Measurements from ENCODE around the gene PGLYRP3.

The PGLYRP3 gene

DNA sequence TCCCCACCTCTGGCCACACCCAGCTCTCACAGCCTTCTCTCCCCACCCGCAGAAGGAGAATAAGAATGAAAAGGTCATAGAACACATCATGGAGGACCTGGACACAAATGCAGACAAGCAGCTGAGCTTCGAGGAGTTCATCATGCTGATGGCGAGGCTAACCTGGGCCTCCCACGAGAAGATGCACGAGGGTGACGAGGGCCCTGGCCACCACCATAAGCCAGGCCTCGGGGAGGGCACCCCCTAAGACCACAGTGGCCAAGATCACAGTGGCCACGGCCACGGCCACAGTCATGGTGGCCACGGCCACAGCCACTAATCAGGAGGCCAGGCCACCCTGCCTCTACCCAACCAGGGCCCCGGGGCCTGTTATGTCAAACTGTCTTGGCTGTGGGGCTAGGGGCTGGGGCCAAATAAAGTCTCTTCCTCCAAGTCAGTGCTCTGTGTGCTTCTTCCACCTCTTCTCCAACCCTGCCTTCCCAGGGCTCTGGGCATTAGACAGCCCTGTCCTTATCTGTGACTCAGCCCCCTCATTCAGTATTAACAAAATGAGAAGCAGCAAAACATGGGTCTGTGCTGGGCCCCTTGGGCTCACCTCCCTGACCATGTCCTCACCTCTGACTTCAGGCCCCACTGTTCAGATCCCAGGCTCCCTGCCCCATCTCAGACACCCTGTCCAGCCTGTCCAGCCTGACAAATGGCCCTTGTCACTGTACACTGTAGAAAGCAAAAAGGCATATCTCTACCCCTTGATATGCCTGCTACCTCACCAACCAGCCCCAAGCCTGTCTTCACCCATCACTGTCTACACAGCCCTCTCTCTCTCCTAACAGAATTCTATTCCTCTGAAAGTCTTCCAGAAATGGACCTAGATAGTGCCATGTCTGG lies 48.1 kb upstream of the PGLYRP3 start (continued):
- TF ChIP-seq, protein P1, sequence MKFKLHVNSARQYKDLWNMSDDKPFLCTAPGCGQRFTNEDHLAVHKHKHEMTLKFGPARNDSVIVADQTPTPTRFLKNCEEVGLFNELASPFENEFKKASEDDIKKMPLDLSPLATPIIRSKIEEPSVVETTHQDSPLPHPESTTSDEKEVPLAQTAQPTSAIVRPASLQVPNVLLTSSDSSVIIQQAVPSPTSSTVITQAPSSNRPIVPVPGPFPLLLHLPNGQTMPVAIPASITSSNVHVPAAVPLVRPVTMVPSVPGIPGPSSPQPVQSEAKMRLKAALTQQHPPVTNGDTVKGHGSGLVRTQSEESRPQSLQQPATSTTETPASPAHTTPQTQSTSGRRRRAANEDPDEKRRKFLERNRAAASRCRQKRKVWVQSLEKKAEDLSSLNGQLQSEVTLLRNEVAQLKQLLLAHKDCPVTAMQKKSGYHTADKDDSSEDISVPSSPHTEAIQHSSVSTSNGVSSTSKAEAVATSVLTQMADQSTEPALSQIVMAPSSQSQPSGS (tag by site-specific recombination; IDR thresholded peaks at IDR 0.05; ENCODE audit: low read depth), result no peak
- TF ChIP-seq, protein P2, sequence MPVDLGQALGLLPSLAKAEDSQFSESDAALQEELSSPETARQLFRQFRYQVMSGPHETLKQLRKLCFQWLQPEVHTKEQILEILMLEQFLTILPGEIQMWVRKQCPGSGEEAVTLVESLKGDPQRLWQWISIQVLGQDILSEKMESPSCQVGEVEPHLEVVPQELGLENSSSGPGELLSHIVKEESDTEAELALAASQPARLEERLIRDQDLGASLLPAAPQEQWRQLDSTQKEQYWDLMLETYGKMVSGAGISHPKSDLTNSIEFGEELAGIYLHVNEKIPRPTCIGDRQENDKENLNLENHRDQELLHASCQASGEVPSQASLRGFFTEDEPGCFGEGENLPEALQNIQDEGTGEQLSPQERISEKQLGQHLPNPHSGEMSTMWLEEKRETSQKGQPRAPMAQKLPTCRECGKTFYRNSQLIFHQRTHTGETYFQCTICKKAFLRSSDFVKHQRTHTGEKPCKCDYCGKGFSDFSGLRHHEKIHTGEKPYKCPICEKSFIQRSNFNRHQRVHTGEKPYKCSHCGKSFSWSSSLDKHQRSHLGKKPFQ (tag by site-specific recombination; IDR thresholded peaks at IDR 0.05), result no peak

DNA sequence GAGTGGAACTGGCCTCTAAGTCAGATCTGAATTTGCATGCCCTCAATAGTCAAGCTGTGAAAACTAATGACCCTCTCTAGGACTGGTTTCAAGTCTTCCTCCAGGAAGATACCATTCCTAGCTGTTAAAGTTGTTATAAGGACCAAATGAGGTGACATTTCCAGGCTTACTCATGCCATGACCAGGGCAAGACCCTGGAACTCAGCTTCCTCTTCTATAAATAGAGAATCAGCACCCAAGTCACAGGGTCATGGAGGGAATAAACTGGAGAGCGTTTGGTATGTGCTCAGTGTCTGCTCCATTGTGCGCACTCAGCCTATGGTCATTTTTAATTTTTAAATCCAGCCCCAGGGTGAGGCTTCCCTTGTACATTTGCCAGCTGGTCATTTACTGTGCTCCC lies 47.4 kb upstream of the PGLYRP3 start:
- H3K4me3 ChIP-seq (ENCODE audit: low read depth, low read length), result no peak overlapping the region
- H3K4me1 ChIP-seq (ENCODE audit: control insufficient read depth, insufficient read depth, low read length), result no peaks in the 10 kb centered on the region
- H3K36me3 ChIP-seq (ENCODE audit: control insufficient read depth in 2 of 2, insufficient read depth in 1 of 2, low read length in 2 of 2), result no peaks in the 10 kb centered on the region
- no peaks in the 10 kb centered on the region for H3K9me3 ChIP-seq (ENCODE audit: control insufficient read depth, insufficient read depth, low read depth, low read length)
- CTCF ChIA-PET, result interaction anchor here (0.6 kb wide), 1 partner anchor 548 kb away, joined by 4 read pairs; no protein-coding TSS in a partner anchor
- no peak for TF ChIP-seq ZNF248 (tag by site-specific recombination; IDR thresholded peaks at IDR 0.05)
- POLR2A ChIA-PET, result no interaction called here
- H3K27ac ChIP-seq (ENCODE audit: extremely low read depth, low read depth, low read length), result no peak overlapping the region

DNA sequence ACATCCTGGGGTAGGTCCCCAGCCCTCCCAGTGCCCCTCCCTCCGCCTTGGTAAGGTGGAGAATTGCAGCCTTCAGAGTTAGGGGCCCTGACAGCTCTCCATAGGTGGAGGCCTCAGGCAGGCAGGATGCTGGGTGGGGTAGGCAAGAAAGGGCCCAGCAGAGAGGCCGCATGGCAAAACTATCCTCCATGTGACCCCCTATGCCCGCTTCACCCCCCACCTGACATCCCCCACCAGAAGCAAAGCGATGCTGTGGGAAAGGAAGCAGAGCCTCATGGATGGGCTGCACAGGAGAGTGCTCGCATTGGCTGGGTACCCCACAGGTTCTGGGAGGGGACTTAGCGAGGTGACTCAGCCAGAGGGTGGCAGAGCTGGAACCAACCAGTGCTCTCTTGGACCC lies 46.5 kb upstream of the PGLYRP3 start:
- no peaks in the 10 kb centered on the region for H3K36me3 ChIP-seq (ENCODE audit: control insufficient read depth in 2 of 2, insufficient read depth in 1 of 2, low read length in 2 of 2)
- H3K4me1 ChIP-seq (ENCODE audit: control insufficient read depth, insufficient read depth, low read length), result no peaks in the 10 kb centered on the region
- no peak for TF ChIP-seq TCF7L2 (IDR thresholded peaks at IDR 0.05; ENCODE audit: borderline replicate concordance, low read depth, low read length)
- TF ChIP-seq ZNF677 (tag by site-specific recombination; IDR thresholded peaks at IDR 0.05), result no peak
- no peak for TF ChIP-seq ZNF155 (tag by site-specific recombination; IDR thresholded peaks at IDR 0.05)
- no peak for TF ChIP-seq ZBTB48 (tag by site-specific recombination; IDR thresholded peaks at IDR 0.05)
- TF ChIP-seq, protein P3, sequence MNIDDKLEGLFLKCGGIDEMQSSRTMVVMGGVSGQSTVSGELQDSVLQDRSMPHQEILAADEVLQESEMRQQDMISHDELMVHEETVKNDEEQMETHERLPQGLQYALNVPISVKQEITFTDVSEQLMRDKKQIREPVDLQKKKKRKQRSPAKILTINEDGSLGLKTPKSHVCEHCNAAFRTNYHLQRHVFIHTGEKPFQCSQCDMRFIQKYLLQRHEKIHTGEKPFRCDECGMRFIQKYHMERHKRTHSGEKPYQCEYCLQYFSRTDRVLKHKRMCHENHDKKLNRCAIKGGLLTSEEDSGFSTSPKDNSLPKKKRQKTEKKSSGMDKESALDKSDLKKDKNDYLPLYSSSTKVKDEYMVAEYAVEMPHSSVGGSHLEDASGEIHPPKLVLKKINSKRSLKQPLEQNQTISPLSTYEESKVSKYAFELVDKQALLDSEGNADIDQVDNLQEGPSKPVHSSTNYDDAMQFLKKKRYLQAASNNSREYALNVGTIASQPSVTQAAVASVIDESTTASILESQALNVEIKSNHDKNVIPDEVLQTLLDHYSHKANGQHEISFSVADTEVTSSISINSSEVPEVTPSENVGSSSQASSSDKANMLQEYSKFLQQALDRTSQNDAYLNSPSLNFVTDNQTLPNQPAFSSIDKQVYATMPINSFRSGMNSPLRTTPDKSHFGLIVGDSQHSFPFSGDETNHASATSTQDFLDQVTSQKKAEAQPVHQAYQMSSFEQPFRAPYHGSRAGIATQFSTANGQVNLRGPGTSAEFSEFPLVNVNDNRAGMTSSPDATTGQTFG (tag by site-specific recombination; IDR thresholded peaks at IDR 0.05; ENCODE audit: borderline replicate concordance), result no peak
- no peak for TF ChIP-seq YY2 (tag by site-specific recombination; IDR thresholded peaks at IDR 0.05)
- TF ChIP-seq, protein P4, sequence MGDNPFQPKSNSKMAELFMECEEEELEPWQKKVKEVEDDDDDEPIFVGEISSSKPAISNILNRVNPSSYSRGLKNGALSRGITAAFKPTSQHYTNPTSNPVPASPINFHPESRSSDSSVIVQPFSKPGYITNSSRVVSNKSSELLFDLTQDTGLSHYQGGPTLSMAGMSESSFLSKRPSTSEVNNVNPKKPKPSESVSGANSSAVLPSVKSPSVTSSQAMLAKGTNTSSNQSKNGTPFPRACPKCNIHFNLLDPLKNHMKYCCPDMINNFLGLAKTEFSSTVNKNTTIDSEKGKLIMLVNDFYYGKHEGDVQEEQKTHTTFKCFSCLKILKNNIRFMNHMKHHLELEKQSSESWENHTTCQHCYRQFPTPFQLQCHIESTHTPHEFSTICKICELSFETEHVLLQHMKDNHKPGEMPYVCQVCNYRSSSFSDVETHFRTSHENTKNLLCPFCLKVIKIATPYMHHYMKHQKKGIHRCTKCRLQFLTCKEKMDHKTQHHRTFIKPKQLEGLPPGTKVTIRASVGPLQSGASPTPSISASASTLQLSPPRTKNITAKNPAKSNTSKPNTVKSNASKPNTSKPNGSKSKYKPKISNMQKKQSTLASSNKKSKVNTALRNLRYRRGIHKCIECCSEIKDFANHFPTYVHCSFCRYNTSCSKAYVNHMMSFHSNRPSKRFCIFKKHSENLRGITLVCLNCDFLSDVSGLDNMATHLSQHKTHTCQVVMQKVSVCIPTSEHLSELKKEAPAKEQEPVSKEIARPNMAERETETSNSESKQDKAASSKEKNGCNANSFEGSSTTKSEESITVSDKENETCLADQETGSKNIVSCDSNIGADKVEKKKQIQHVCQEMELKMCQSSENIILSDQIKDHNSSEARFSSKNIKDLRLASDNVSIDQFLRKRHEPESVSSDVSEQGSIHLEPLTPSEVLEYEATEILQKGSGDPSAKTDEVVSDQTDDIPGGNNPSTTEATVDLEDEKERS (tag by site-specific recombination; IDR thresholded peaks at IDR 0.05), result no peak
- no peak for TF ChIP-seq ZNF121 (tag by site-specific recombination; IDR thresholded peaks at IDR 0.05)
- TF ChIP-seq SCRT2 (tag by site-specific recombination; IDR thresholded peaks at IDR 0.05), result no peak
- TF ChIP-seq ZNF274 (IDR thresholded peaks at IDR 0.05; ENCODE audit: low read length), result no peak
- TF ChIP-seq ZNF274 (tag by site-specific recombination; IDR thresholded peaks at IDR 0.05; ENCODE audit: borderline replicate concordance), result no peak
- CTCF ChIA-PET, result interaction anchor here (0.7 to 11.6 kb wide), 3 partner anchors 136 to 870 kb away, joined by 3 to 259 read pairs (median 4); no protein-coding TSS in a partner anchor
- no peak overlapping the region for H3K4me3 ChIP-seq (ENCODE audit: low read depth, low read length)
- H3K27ac ChIP-seq (ENCODE audit: extremely low read depth, low read depth, low read length), result no peak overlapping the region
- POLR2A ChIA-PET, result no interaction called here
- no peaks in the 10 kb centered on the region for H3K9me3 ChIP-seq (ENCODE audit: control insufficient read depth, insufficient read depth, low read depth, low read length)

Measured in HEK293 (cell line).